Aorta (tissue), 5 donors: ENCODE results near the gene GNGT1. TPM values are rescaled to one million over a fixed set of nuclear protein-coding genes. Genes with fewer than 3 reads are reported as not detected.
"Not testable (repeated sequence)": the region's sequence is repeated elsewhere in the genome, so short reads cannot be mapped to it uniquely, and the experiment has no call there.

Experiments used
- ATAC-seq: fragments of 200-7000 bp; cut with Tn5 transposase; one replicate; pipeline ENCODE4 v1.9.1; 2022; ENCODE audit warnings: moderate library complexity; ENCODE audit not compliant: low FRiP score
- DNase-seq, 2 donors: peaks; one replicate each; pipeline ENCODE4 v3.0.0-alpha.2; 2020
- H3K27ac ChIP-seq, 2 donors: one replicate each; pipeline ENCODE4 v1.5.1; 2013; ENCODE audit warnings: low read length in 2 of 2, mild to moderate bottlenecking in 2 of 2, moderate library complexity in 2 of 2, control low read depth in 1 of 2, inconsistent platforms in 1 of 2, low read depth in 1 of 2
- H3K27me3 ChIP-seq, 2 donors: one replicate each; pipeline ENCODE4 v1.6.1; 2013; ENCODE audit warnings: control low read depth in 1 of 2, low read length in 1 of 2, mild to moderate bottlenecking in 1 of 2, moderate library complexity in 1 of 2; ENCODE audit not compliant: insufficient read depth in 2 of 2, control insufficient read depth in 1 of 2
- H3K36me3 ChIP-seq, 2 donors: one replicate each; pipeline ENCODE4 v1.6.1; 2013; ENCODE audit warnings: control low read depth in 1 of 2, low read length in 1 of 2, mild to moderate bottlenecking in 1 of 2; ENCODE audit not compliant: insufficient read depth in 2 of 2, control insufficient read depth in 1 of 2
- H3K4me1 ChIP-seq, 2 donors: one replicate each; pipeline ENCODE4 v1.6.1; 2013; ENCODE audit warnings: low read length in 2 of 2, control low read depth in 1 of 2, mild to moderate bottlenecking in 1 of 2, moderate library complexity in 1 of 2; ENCODE audit not compliant: insufficient read depth in 2 of 2, control insufficient read depth in 1 of 2
- H3K4me3 ChIP-seq, 2 donors: one replicate each; pipeline ENCODE4 v1.5.1; 2013; ENCODE audit warnings: low read length in 2 of 2, control low read depth in 1 of 2, mild to moderate bottlenecking in 1 of 2
- H3K9me3 ChIP-seq: one replicate; pipeline ENCODE4 v1.6.1; 2013; ENCODE audit warnings: mild to moderate bottlenecking, low read length; ENCODE audit not compliant: control insufficient read depth
- WGBS, 2 donors: extraction: QIAGEN DNeasy Blood & Tissue Kit; methylation state at CpG; one replicate each; pipeline ENCODE4 v1.1.7; 2013; 5-methylcytosine and 5-hydroxymethylcytosine counted together
- intact Hi-C, 2 donors: fragments of 100-400 bp; cut with DNase I; formaldehyde crosslinking; loops; one replicate each; pipeline versions ENCODE4 v1.14.2 to v1.15.0; 2022
- polyA plus RNA-seq, 2 donors: library from polyadenylated mRNA; stranded (reverse); fragments of 200-250 nt; gene quantifications; one replicate each; pipeline ENCODE4 v1.2.3, GENCODE V29; 2013
- total RNA-seq, 2 donors: library from RNA; stranded (reverse); fragmentation: NEBNext Ultra II Directional; extraction: Animal tissue kit (Norgen Biotek cat#: 25700); gene quantifications; one replicate each; pipeline ENCODE4 v1.2.1, GENCODE V29; 2021
- donor health status: healthy with polysubstance abuse.
- donor health status: Bipolar disorder and iron deficiency.
- donor health status: DM: no; HTN: no; CAD: no.
- donor health status: DM: no; HTN: no; CAD: no.
- donor health status: DM: yes; HTN: yes; CAD: no.

Gene GNGT1
- total and polyA plus RNA-seq, 4 donors = not detected

- Histone ChIP-seq H3K36me3 (no peaks in the 10 kb centered on the region), H3K4me3 (no peak overlapping the region), H3K4me1 (no peaks in the 10 kb centered on the region), H3K9me3 (no peaks in the 10 kb centered on the region), H3K27me3 (no peaks in the 10 kb centered on the region), H3K27ac (no peak overlapping the region)
- WGBS, 2 donors = 82 to 87% methylated on average over 3 of the region's 3 CpGs
- ATAC-seq (no peak), DNase-seq (no peak)
- intact Hi-C loops = no loop called here
Observed at GRCh38 chr7:93894966-93895640, 11.3 kb upstream of the GNGT1 start.

GRCh38 chr7:93895859-93896600 is 10.3 kb upstream of the GNGT1 start:
- 89 to 90% methylated on average over 4 of the region's 4 CpGs for WGBS, 2 donors
- H3K27ac ChIP-seq = no peak overlapping the region
- H3K4me3 ChIP-seq = no peak overlapping the region
- no peaks in the 10 kb centered on the region for H3K27me3 ChIP-seq
- DNase-seq (no peak), ATAC-seq (no peak)
- H3K9me3 ChIP-seq = no peaks in the 10 kb centered on the region
- H3K4me1 ChIP-seq = no peaks in the 10 kb centered on the region
- H3K36me3 ChIP-seq = no peaks in the 10 kb centered on the region
- intact Hi-C loops = no loop called here

- Histone ChIP-seq H3K36me3 (no peaks in the 10 kb centered on the region), H3K4me3 (no peak overlapping the region), H3K4me1 (no peaks in the 10 kb centered on the region), H3K9me3 (no peaks in the 10 kb centered on the region), H3K27ac (no peak overlapping the region), H3K27me3 (no peaks in the 10 kb centered on the region)
- WGBS, 2 donors = 71 to 74% methylated on average over 2 of the region's 2 CpGs
- intact Hi-C loops = no loop called here
- ATAC-seq (no peak), DNase-seq (no peak)
Observed at GRCh38 chr7:93897680-93898079, 8.7 kb upstream of the GNGT1 start.

GRCh38 chr7:93902777-93903423 is 3.5 kb upstream of the GNGT1 start:
- Histone ChIP-seq H3K27ac (no peak overlapping the region), H3K36me3 (no peaks in the 10 kb centered on the region), H3K9me3 (no peaks in the 10 kb centered on the region), H3K4me3 (no peak overlapping the region), H3K27me3 (no peaks in the 10 kb centered on the region), H3K4me1 (no peaks in the 10 kb centered on the region)
- intact Hi-C loops = loop anchor here in 1 of 2 donors (2.0 kb wide), 1 partner anchor 184 kb away; no protein-coding TSS in a partner anchor
- no peak for DNase-seq
- WGBS, 2 donors = 95 to 96% methylated on average over 1 of the region's 1 CpG
- ATAC-seq = peak; percentile 67

GRCh38 chr7:93910076-93910994 is 4.0 kb downstream of the GNGT1 start:
- Histone ChIP-seq H3K4me1 (no peaks in the 10 kb centered on the region), H3K36me3 (no peaks in the 10 kb centered on the region), H3K27ac (no peak overlapping the region), H3K9me3 (no peaks in the 10 kb centered on the region), H3K27me3 (no peaks in the 10 kb centered on the region), H3K4me3 (no peak overlapping the region)
- WGBS, 2 donors = 19 to 24% methylated on average over 3 of the region's 3 CpGs
- no peak for DNase-seq
- intact Hi-C loops = no loop called here
- ATAC-seq = peak; percentile 80

- H3K36me3 ChIP-seq, H3K27me3 ChIP-seq, H3K4me1 ChIP-seq, H3K4me3 ChIP-seq, intact Hi-C loops, DNase-seq, H3K27ac ChIP-seq, H3K9me3 ChIP-seq: not testable (repeated sequence)
- WGBS, 2 donors = 27 to 45% methylated on average over 3 of the region's 3 CpGs
- peak; percentile 36 for ATAC-seq
Observed at GRCh38 chr7:93911242-93911641, 4.9 kb downstream of the GNGT1 start.

GRCh38 chr7:93911661-93912060 is 5.3 kb downstream of the GNGT1 start:
- intact Hi-C loops, H3K36me3 ChIP-seq, ATAC-seq, H3K27ac ChIP-seq, H3K9me3 ChIP-seq, DNase-seq, H3K4me3 ChIP-seq, H3K27me3 ChIP-seq, H3K4me1 ChIP-seq: not testable (repeated sequence)

GRCh38 chr7:93913197-93913596 is 6.8 kb downstream of the GNGT1 start:
- no peaks in the 10 kb centered on the region for H3K4me1 ChIP-seq
- H3K36me3 ChIP-seq = no peaks in the 10 kb centered on the region
- no peak for ATAC-seq
- no peak overlapping the region for H3K27ac ChIP-seq
- intact Hi-C loops = no loop called here
- no peak overlapping the region for H3K4me3 ChIP-seq
- no peaks in the 10 kb centered on the region for H3K27me3 ChIP-seq
- H3K9me3 ChIP-seq = no peaks in the 10 kb centered on the region
- DNase-seq = no peak
